Measurements from ENCODE around the gene PLCB2.

DNA sequence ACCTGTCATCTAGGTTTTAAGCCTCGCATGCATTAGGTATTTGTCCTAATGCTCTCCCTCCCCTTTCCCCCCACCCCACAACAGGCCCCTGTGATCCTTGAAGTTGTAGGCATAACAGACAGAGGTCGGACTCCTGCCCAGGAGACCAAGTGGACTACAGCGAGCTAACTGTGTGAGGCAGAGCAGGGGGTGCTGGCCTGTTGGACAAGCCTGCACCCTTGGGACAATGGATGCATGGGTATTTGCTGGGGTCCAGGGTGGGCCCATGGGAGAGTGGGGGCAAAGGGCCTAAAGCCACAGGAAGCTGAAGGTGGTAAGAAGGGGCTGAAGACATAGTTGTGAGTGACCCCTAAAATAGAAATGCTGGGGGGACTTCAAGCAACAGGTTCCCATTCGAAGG lies 2.5 kb downstream of the PLCB2 start:
- TF ChIP-seq, protein P1, sequence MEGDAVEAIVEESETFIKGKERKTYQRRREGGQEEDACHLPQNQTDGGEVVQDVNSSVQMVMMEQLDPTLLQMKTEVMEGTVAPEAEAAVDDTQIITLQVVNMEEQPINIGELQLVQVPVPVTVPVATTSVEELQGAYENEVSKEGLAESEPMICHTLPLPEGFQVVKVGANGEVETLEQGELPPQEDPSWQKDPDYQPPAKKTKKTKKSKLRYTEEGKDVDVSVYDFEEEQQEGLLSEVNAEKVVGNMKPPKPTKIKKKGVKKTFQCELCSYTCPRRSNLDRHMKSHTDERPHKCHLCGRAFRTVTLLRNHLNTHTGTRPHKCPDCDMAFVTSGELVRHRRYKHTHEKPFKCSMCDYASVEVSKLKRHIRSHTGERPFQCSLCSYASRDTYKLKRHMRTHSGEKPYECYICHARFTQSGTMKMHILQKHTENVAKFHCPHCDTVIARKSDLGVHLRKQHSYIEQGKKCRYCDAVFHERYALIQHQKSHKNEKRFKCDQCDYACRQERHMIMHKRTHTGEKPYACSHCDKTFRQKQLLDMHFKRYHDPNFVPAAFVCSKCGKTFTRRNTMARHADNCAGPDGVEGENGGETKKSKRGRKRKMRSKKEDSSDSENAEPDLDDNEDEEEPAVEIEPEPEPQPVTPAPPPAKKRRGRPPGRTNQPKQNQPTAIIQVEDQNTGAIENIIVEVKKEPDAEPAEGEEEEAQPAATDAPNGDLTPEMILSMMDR (IDR thresholded peaks at IDR 0.05), result no peak
- no peak for TF ChIP-seq ZFX (IDR thresholded peaks at IDR 0.05; ENCODE audit: borderline replicate concordance)
